ENCODE results near the gene FRA10AC1. TPM values are rescaled to one million over a fixed set of nuclear protein-coding genes. Genes with fewer than 3 reads are reported as not detected.

FRA10AC1 gene
- total and polyA plus RNA-seq, 2 of the 4 experiments (the other 2 are of a cell fraction): 1.6 to 4.9 TPM

DNA sequence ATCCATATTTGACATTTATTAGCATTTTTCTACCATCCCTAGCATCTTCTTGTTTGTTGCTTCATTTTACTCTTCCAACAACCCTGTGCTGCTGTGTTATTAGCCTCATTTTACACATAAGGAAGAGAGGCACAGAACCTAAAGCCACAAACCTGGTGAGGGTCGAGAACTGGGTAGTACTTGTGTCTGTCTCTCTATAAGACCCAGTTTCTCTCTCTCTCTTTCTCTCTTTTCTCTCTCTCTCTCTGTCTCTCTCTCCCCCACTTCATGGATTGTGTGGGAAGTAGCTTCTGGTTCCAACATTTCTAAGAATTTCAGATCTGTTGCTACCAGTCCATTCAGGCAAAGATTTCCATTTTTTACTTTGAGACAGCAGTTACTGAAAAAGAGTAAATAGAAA, 1.4 kb upstream of the FRA10AC1 start:
- Histone ChIP-seq H3K27me3 (ENCODE audit: control insufficient read depth, insufficient read depth, low read length) (peaks cover 5% of the 10 kb centered on the region; the same call in 1 of the 2 replicates), H3K4me2 (ENCODE audit: low read depth, low read length) (no peak overlapping the region), H3K18ac (ENCODE audit: low read depth, low read length) (no peak overlapping the region), H3K56ac (ENCODE audit: extremely low read depth, insufficient read depth, low read length) (no peak overlapping the region), H2BK120ac (ENCODE audit: low read depth, low read length) (no peak overlapping the region), H3K4ac (ENCODE audit: low read depth, low read length) (no peak overlapping the region), H3K9me1 (ENCODE audit: insufficient read depth, low read length) (no peaks in the 10 kb centered on the region), H4K5ac (ENCODE audit: low read depth, low read length) (peak overlapping the region; percentile 67), H2BK15ac (ENCODE audit: low read depth, low read length) (no peak overlapping the region), H2AK9ac (replicated peaks; ENCODE audit: low read depth, low read length, poor library complexity) (no peak overlapping the region), H3K9ac (ENCODE audit: low read depth, low read length) (no peak overlapping the region), H3K23ac (ENCODE audit: low read depth, low read length) (peak overlapping the region; percentile 31; the same call in 1 of the 2 replicates), H3K79me1 (ENCODE audit: low read depth in 1 of 2, low read length in 2 of 2) (peaks cover 10 to 18% of the 10 kb centered on the region in 2 experiments), H3K36me3 (ENCODE audit: control insufficient read depth, insufficient read depth, low read length) (peaks cover under 1% of the 10 kb centered on the region), H4K8ac (ENCODE audit: low read depth in 2 of 2, low read length in 2 of 2) (peak overlapping the region; percentile 93 to 94; a peak in 3 of 4 replicates), H2AK5ac (ENCODE audit: low read depth, low read length) (no peak overlapping the region), H2AFZ (replicated peaks; ENCODE audit: low read length, poor library complexity) (peak overlapping the region; percentile 45), H3K27ac (ENCODE audit: insufficient read depth, low read length) (no peak overlapping the region), H3K4me3 (ENCODE audit: insufficient read depth, low read depth, low read length) (no peak overlapping the region), H3K9me3 (ENCODE audit: control insufficient read depth, insufficient read depth, low read length) (no peaks in the 10 kb centered on the region), H2BK20ac (ENCODE audit: low read depth, low read length) (no peak overlapping the region), H3K4me1 (ENCODE audit: control insufficient read depth, insufficient read depth, low read length) (no peaks in the 10 kb centered on the region), H4K20me1 (ENCODE audit: insufficient read depth, low read length) (no peaks in the 10 kb centered on the region), H4K91ac (ENCODE audit: insufficient read depth, low read depth, low read length) (no peak overlapping the region), H3K14ac (replicated peaks; ENCODE audit: low read depth, low read length) (no peak overlapping the region), H2BK5ac (ENCODE audit: low read depth, low read length, poor library complexity, severe bottlenecking) (no peak overlapping the region)
- no peak for ATAC-seq (ENCODE audit: low read depth)
- ChIA-PET POLR2A (ENCODE audit: unreplicated experiment) (no interaction called here), CTCF (no interaction called here)
- TF ChIP-seq FOS (IDR thresholded peaks at IDR 0.05; ENCODE audit: low read depth, low read length) (no peak), RCOR1 (IDR thresholded peaks at IDR 0.05; ENCODE audit: insufficient replicate concordance, low read length) (no peak), CEBPB (IDR thresholded peaks at IDR 0.05; ENCODE audit: low read depth, low read length) (no peak), NFE2L2 (IDR thresholded peaks at IDR 0.05; ENCODE audit: low read depth, low read length) (no peak), POLR2A (IDR thresholded peaks at IDR 0.05; ENCODE audit: low read depth, low read length) (no peak), MXI1 (IDR thresholded peaks at IDR 0.05; ENCODE audit: borderline replicate concordance, low read depth, low read length) (no peak), MAZ (IDR thresholded peaks at IDR 0.05; ENCODE audit: borderline replicate concordance, low read depth, low read length) (no peak), USF2 (IDR thresholded peaks at IDR 0.05; ENCODE audit: low read depth, low read length) (no peak), SMC3 (IDR thresholded peaks at IDR 0.05; ENCODE audit: low read depth, low read length) (no peak)
- TF ChIP-seq, protein P1, sequence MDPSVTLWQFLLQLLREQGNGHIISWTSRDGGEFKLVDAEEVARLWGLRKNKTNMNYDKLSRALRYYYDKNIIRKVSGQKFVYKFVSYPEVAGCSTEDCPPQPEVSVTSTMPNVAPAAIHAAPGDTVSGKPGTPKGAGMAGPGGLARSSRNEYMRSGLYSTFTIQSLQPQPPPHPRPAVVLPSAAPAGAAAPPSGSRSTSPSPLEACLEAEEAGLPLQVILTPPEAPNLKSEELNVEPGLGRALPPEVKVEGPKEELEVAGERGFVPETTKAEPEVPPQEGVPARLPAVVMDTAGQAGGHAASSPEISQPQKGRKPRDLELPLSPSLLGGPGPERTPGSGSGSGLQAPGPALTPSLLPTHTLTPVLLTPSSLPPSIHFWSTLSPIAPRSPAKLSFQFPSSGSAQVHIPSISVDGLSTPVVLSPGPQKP (IDR thresholded peaks at IDR 0.05; ENCODE audit: borderline replicate concordance, low read depth, low read length): no peak
- intact Hi-C loops (cut with micrococcal nuclease): loop anchor here (10.0 kb wide), 1 partner anchor 631 kb away; no protein-coding TSS in a partner anchor
- dilution Hi-C loops (cut with HindIII; ENCODE audit: low sequenced_read_pairs, unreplicated experiment): no loop called here
- BruUV-seq (replicated peaks): no TSS peak
- no peak for DNase-seq
- in situ Hi-C loops (cut with MboI; ENCODE audit: low sequenced_read_pairs): no loop called here
- no CpG with 5 or more reads among the region's 1 CpG for WGBS, 2 experiments (ENCODE audit: extremely low coverage in 2 of 2, insufficient read length in 1 of 2)
